Stimulated activated CD4-positive, alpha-beta T cell treated with anti-CD3 and anti-CD28 coated beads, Interleukin-4, amount 100 ng/mL, for 1 hour (primary cell): ENCODE data around the gene FGFRL1.
"Not testable (repeated sequence)": the region's sequence is repeated elsewhere in the genome, so short reads cannot be mapped to it uniquely, and the experiment has no call there.

Source experiments
- DNase-seq: peaks from one replicate; pipeline ENCODE4 v3.0.0-alpha.2; 2020

Gene FGFRL1

GRCh38 chr4:1041936-1042330 is 30.5 kb downstream of the FGFRL1 start:
- no peak for DNase-seq

- no peak for DNase-seq
Observed at GRCh38 chr4:1042352-1043055, 31.1 kb downstream of the FGFRL1 start.

- DNase-seq: no peak
Observed at GRCh38 chr4:1043162-1043561, 31.7 kb downstream of the FGFRL1 start.

GRCh38 chr4:1043651-1044468 is 32.4 kb downstream of the FGFRL1 start:
- DNase-seq: peak; percentile 26

GRCh38 chr4:1044469-1045192 is 33.2 kb downstream of the FGFRL1 start:
- DNase-seq: no peak

- no peak for DNase-seq
Observed at GRCh38 chr4:1045193-1045594, 33.8 kb downstream of the FGFRL1 start.

GRCh38 chr4:1045595-1046201 is 34.3 kb downstream of the FGFRL1 start:
- no peak for DNase-seq

- not testable (repeated sequence) for DNase-seq
Observed at GRCh38 chr4:1046581-1047011, 35.2 kb downstream of the FGFRL1 start.

GRCh38 chr4:1047106-1047975 is 35.9 kb downstream of the FGFRL1 start:
- no peak for DNase-seq

- DNase-seq: no peak
Observed at GRCh38 chr4:1047976-1048772, 36.7 kb downstream of the FGFRL1 start.

- no peak for DNase-seq
Observed at GRCh38 chr4:1048773-1049590, 37.6 kb downstream of the FGFRL1 start.

GRCh38 chr4:1049591-1049905 is 38.1 kb downstream of the FGFRL1 start:
- no peak for DNase-seq

- DNase-seq: no peak
Observed at GRCh38 chr4:1050486-1051213, 39.2 kb downstream of the FGFRL1 start.

- DNase-seq: no peak
Observed at GRCh38 chr4:1051472-1051871, 40.0 kb downstream of the FGFRL1 start.

GRCh38 chr4:1052231-1052671 is 40.8 kb downstream of the FGFRL1 start:
- DNase-seq: no peak

GRCh38 chr4:1053080-1053661 is 41.7 kb downstream of the FGFRL1 start:
- DNase-seq: no peak

GRCh38 chr4:1053891-1054290 is 42.5 kb downstream of the FGFRL1 start:
- DNase-seq: not testable (repeated sequence)

GRCh38 chr4:1054696-1055242 is 43.3 kb downstream of the FGFRL1 start:
- not testable (repeated sequence) for DNase-seq

- not testable (repeated sequence) for DNase-seq
Observed at GRCh38 chr4:1055243-1055701, 43.8 kb downstream of the FGFRL1 start.
